Measurements from ENCODE around the gene C2CD4C.
"Not testable (repeated sequence)": the region's sequence is repeated elsewhere in the genome, so short reads cannot be mapped to it uniquely, and the experiment has no call there.

Gene C2CD4C

GRCh38 chr19:364496-365287, 44.3 kb downstream of the C2CD4C start:
- no peak for DNase-seq (ENCODE audit: low read depth)

GRCh38 chr19:362683-363082, 46.3 kb downstream of the C2CD4C start:
- no peak for DNase-seq (ENCODE audit: low read depth)

DNA sequence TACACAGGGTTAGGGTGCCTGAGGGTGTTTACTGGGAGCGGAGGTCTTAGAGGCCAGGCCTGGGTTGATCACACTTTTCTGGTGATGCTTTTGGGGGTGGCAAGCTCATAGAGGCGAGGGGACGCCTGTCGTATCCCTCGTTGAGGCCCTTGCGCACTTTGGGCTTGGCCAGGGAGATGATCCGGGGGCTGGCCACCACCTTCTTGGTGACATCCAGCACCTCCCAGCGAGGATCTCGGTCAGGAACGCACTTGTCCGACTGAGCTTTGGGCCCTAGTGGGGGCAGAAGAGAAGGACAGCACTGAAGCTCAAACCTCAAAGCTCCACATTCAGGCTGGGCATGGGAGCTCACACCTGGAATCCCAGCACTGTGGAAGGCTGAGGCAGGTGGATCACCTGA, 46.8 kb downstream of the C2CD4C start:
- no peak for DNase-seq (ENCODE audit: low read depth)

GRCh38 chr19:359653-359925, 49.4 kb downstream of the C2CD4C start:
- DNase-seq (ENCODE audit: low read depth) = no peak

DNA sequence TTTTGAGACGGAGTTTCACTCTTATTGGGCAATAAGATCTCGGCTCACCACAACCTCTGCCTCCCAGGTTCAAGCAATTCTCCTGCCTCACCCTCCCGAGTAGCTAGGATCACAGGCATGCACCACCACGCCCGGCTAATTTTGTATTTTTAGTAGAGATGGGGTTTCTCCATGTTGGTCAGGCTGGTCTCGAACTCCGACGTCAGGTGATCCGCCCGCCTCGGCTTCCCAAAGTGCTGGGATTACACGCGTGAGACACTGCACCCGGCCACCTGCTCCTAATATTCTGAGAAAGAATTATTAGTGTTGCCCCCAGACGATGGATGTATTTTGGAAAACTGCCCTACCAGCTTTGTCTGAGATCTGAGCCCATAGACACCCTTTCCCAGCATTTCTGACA, 53.4 kb downstream of the C2CD4C start:
- not testable (repeated sequence) for DNase-seq (ENCODE audit: low read depth)
